Activated B cell treated with CpG ODN at 0.5 μM for 24 hours (primary cell): ENCODE data around the gene WDR7. TPM values are rescaled to one million over a fixed set of nuclear protein-coding genes. Genes with fewer than 3 reads are reported as not detected.

ENCODE experiments used
- ATAC-seq: fragments of 200-7000 bp; cut with Tn5 transposase; one replicate; pipeline ENCODE4 v1.10.0; 2021; ENCODE audit warnings: low read depth, mild to moderate bottlenecking, moderate library complexity
- CTCF ChIA-PET: fragments of 350-600 bp; sonication (Branson Sonifier 250); formaldehyde crosslinking; loops from one replicate; lab custom pipeline; 2021; ENCODE audit warnings: antibody characterized with exemption; lab: Charles Lee
- POLR2A ChIA-PET: fragments of 350-600 bp; sonication (Branson Sonifier 250); formaldehyde crosslinking; loops from one replicate; lab custom pipeline; 2021; ENCODE audit warnings: antibody characterized with exemption; lab: Charles Lee
- DNase-seq: peaks from one replicate; pipeline ENCODE4 v3.0.0; 2022
- H3K27ac Mint-ChIP-seq: one replicate; pipeline ENCODE4 v1.8.0; 2020; ENCODE audit warnings: mixed read lengths
- H3K27me3 Mint-ChIP-seq: one replicate; pipeline ENCODE4 v1.8.0; 2021; ENCODE audit warnings: mixed read lengths
- H3K36me3 Mint-ChIP-seq: one replicate; pipeline ENCODE4 v1.8.0; 2021; ENCODE audit warnings: low read depth, mixed read lengths
- H3K4me1 Mint-ChIP-seq: one replicate; pipeline ENCODE4 v1.8.0; 2021; ENCODE audit warnings: mixed read lengths
- H3K4me3 Mint-ChIP-seq: one replicate; pipeline ENCODE4 v1.8.0; 2020; ENCODE audit warnings: mild to moderate bottlenecking, mixed read lengths
- H3K9me3 Mint-ChIP-seq: one replicate; pipeline ENCODE4 v1.8.0; 2020; ENCODE audit warnings: mixed read lengths
- intact Hi-C: fragments of 100-400 bp; cut with micrococcal nuclease; formaldehyde crosslinking; loops from one replicate; pipeline ENCODE4 v1.15.1; 2024
- total RNA-seq: library from RNA; stranded (reverse); gene quantifications from 2 replicates; pipeline ENCODE4 v1.2.3, GENCODE V29; 2022
- TF ChIP-seq, protein P1 (sequence below): fragments of 200-600 bp; IDR thresholded peaks from one replicate; pipeline ENCODE4 v1.8.0; 2022; ENCODE audit warnings: antibody characterized with exemption, mild to moderate bottlenecking

WDR7 gene
- total RNA-seq, 1 donor from 2014 or later, result 33.4 TPM

DNA sequence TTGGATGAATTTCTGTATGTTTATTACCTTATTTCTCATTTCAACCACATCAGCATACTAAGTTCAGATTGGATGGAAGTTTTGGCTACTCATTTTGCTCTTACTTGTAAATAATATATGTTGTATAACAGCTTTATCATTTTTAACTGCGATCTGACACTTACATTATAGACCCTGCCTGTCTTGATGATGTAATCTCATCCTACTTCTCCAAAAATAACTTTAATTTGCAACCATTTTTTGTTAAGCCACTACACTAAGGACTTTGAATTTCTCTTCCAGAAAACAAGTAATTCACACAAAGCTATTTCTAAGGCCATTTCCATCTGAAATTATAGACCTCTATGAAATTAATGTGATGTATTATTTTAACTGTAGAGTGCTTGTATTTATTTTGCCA is 240.7 kb downstream of the WDR7 start:
- Mint-ChIP-seq H3K4me3 (no peak overlapping the region), H3K4me1 (no peaks in the 10 kb centered on the region), H3K9me3 (no peaks in the 10 kb centered on the region), H3K27me3 (no peaks in the 10 kb centered on the region), H3K27ac (no peak overlapping the region), H3K36me3 (no peaks in the 10 kb centered on the region)
- CTCF ChIA-PET, result no interaction called here
- DNase-seq (no peak), ATAC-seq (no peak)
- POLR2A ChIA-PET, result no interaction called here
- TF ChIP-seq, protein P1, sequence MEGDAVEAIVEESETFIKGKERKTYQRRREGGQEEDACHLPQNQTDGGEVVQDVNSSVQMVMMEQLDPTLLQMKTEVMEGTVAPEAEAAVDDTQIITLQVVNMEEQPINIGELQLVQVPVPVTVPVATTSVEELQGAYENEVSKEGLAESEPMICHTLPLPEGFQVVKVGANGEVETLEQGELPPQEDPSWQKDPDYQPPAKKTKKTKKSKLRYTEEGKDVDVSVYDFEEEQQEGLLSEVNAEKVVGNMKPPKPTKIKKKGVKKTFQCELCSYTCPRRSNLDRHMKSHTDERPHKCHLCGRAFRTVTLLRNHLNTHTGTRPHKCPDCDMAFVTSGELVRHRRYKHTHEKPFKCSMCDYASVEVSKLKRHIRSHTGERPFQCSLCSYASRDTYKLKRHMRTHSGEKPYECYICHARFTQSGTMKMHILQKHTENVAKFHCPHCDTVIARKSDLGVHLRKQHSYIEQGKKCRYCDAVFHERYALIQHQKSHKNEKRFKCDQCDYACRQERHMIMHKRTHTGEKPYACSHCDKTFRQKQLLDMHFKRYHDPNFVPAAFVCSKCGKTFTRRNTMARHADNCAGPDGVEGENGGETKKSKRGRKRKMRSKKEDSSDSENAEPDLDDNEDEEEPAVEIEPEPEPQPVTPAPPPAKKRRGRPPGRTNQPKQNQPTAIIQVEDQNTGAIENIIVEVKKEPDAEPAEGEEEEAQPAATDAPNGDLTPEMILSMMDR, result no peak
- intact Hi-C loops, result no loop called here

DNA sequence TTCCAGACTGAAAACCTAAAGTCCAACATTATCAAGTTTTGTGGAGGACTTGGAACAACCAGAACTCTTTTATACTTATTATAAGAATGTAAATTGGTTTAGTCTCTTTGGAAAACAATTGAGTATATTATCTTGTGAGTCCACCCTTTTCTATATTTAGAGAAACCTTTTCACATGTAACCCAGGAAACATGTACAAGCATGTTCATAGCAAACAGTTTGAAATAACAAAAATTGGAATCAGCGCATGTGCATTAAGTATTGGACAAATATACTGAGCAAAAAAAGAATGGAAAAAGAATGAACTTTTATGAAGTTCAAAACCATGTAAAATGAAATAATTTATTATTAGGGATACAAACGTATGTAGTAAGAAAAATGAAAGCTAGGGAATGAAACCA is 246.0 kb downstream of the WDR7 start:
- Mint-ChIP-seq H3K27me3 (no peaks in the 10 kb centered on the region), H3K9me3 (no peaks in the 10 kb centered on the region), H3K27ac (no peak overlapping the region), H3K36me3 (no peaks in the 10 kb centered on the region), H3K4me3 (no peak overlapping the region), H3K4me1 (no peaks in the 10 kb centered on the region)
- TF ChIP-seq, protein P1, result no peak
- ChIA-PET POLR2A (no interaction called here), CTCF (no interaction called here)
- DNase-seq (no peak), ATAC-seq (no peak)
- intact Hi-C loops, result no loop called here

DNA sequence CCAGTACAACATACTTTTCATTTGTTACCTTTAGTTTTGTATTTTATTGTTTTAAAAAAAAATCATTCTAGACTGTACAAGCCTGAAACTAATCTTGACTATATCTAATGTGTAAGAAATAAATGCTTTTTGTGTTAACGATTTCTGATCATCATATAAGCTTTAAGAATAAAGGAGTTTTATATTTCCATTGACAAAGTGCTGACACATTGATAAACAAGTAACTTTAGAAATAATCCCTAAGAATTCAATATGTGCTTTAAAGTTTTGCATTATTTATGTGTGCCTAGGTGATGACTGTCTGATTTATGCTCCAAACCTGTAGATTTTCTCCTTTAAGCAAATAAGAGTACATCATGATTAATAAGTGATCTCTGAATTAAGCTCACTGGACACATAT is 248.5 kb downstream of the WDR7 start:
- no peak overlapping the region for H3K4me3 Mint-ChIP-seq
- TF ChIP-seq, protein P1, result no peak
- H3K27ac Mint-ChIP-seq, result no peak overlapping the region
- ATAC-seq (no peak), DNase-seq (no peak)
- ChIA-PET CTCF (no interaction called here), POLR2A (no interaction called here)
- no peaks in the 10 kb centered on the region for H3K36me3 Mint-ChIP-seq
- H3K4me1 Mint-ChIP-seq, result no peaks in the 10 kb centered on the region
- no peaks in the 10 kb centered on the region for H3K27me3 Mint-ChIP-seq
- intact Hi-C loops, result no loop called here
- H3K9me3 Mint-ChIP-seq, result no peaks in the 10 kb centered on the region

DNA sequence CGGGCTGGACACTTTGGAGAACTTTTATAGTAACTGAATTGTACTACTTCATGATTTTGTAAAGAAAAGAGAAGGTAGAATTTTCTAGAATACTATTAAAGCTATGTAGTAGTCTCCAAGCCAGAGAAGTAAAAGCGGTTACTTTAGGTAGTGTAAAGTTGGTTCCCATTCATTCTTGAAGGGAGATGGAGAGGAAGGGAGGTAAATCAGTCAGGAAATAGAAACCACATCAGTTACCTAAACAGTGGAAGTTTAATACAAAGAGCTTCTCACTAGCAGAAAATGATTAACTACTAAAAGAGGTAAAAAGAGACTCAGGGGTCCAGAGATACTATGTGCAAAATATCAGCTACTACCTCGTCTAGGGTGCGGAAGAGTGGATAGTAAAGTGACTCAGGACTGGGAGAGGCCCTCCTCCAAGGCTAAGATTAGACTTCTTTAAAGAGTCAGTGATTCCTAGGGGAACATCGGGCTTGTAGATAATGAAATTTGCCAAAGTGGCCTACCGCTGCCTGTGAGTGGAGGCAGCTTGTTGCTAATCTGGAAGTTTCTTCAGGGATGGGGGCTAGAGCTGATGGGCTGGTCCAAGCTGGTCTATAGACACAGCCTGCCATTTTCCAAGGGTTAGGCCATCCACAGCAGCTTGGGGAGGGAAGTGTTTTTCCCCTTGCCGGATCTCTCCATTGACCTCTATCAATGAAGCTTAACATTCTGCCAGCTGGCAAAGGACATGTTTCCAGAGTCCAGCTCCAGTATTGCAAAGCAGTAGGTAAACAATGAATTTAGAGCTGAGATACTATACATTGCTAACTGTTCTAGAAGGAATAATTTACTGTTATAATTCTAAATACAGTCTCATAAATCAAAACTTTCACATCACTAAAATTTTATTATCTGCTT is 249.3 kb downstream of the WDR7 start:
- Mint-ChIP-seq H3K27ac (no peak overlapping the region), H3K9me3 (no peaks in the 10 kb centered on the region), H3K36me3 (no peaks in the 10 kb centered on the region), H3K27me3 (no peaks in the 10 kb centered on the region), H3K4me1 (no peaks in the 10 kb centered on the region), H3K4me3 (no peak overlapping the region)
- TF ChIP-seq, protein P1, result no peak
- ChIA-PET POLR2A (no interaction called here), CTCF (no interaction called here)
- intact Hi-C loops, result no loop called here
- ATAC-seq, result no peak
- DNase-seq, result no peak

DNA sequence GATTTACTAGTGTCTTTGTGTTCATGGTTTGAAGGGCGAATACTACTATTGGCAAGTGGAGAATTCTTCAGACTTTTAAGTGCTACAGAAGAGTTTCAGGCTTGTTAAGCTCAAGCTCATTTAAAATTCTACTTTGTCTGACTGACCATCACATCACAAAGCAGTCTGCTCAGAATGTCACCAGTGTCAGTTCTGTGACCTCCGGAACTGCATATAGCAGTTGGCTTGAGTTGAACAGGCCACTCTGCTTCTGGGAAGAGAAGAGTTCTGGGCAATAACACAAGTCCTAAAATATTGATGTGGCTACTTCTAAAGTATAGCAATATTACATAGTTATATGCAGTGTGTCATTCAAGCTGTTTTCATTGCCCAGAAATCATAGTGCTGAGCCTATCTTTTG is 250.8 kb downstream of the WDR7 start:
- DNase-seq (no peak), ATAC-seq (no peak)
- no peaks in the 10 kb centered on the region for H3K27me3 Mint-ChIP-seq
- H3K4me3 Mint-ChIP-seq, result no peak overlapping the region
- POLR2A ChIA-PET, result no interaction called here
- H3K27ac Mint-ChIP-seq, result no peak overlapping the region
- peaks cover 4% of the 10 kb centered on the region for H3K36me3 Mint-ChIP-seq
- H3K4me1 Mint-ChIP-seq, result no peaks in the 10 kb centered on the region
- intact Hi-C loops, result no loop called here
- TF ChIP-seq, protein P1, result no peak
- CTCF ChIA-PET, result no interaction called here
- no peaks in the 10 kb centered on the region for H3K9me3 Mint-ChIP-seq
